Esophagus muscularis mucosa (tissue), 4 donors: ENCODE data around the gene HSPB1.
A peak's percentile ranks its signal among the peaks of the same experiment; 100 is the strongest.

ENCODE experiments used
- EP300 ChIP-seq: sonication (generic); formaldehyde crosslinking; IDR thresholded peaks from one replicate; pipeline ENCODE4 v1.6.1; 2017; ENCODE audit warnings: antibody characterized with exemption
- POLR2A ChIP-seq: fragments of 450-650 bp; IDR thresholded peaks from one replicate; pipeline ENCODE4 v1.6.1; 2017; ENCODE audit warnings: antibody characterized with exemption, moderate library complexity, mild to moderate bottlenecking, low read depth
- POLR2AphosphoS5 ChIP-seq, 2 donors: sonication (generic); formaldehyde crosslinking; IDR thresholded peaks; one replicate each; pipeline ENCODE4 v1.6.1; 2017; ENCODE audit warnings: antibody characterized with exemption in 2 of 2
- TF ChIP-seq, protein P1 (sequence below), 3 experiments: fragments of 200-600 bp in 2 of 3; fragments of 450-650 bp in 1 of 3; sonication (generic) in 2 of 3; IDR thresholded peaks; one replicate each; pipeline ENCODE4 v1.5.1; 2017 to 2019; ENCODE audit warnings: antibody characterized with exemption in 3 of 3, mild to moderate bottlenecking in 2 of 3, moderate library complexity in 1 of 3

DNA sequence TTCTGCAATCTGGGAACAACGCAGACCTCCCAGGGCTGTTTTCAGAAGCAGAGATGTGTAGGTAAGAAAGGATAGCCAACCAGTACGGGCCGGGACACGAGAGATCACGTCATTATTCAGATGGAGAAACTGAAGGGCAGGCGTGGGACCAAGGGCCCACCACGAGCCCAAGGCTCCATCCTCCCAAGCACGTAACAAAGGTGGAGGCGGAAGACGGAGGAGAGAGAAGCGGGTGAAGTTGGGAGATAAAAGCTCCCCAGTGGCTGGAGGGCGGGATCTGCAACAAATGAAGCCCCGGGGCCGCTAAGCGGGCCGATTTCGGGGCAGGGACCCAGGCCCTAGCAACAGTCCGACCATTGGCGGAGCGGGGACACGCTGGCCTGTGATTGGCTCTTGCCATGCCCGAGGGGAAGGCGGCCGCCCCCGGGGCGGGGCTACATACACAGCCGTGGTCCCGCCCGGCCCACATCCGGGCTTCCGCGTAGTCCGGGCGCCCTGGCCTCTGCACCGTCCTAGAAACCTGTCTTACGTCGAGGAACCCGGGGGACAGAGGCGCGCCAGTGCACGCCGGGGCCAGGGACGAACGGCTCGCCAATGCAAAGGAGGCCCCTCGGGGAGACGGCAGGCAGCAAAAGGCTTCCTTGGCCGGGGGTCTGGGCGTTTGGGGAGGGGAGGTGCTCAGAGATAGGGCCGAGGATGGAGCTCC is 15.5 kb downstream of the HSPB1 start:
- TF ChIP-seq, protein P1, sequence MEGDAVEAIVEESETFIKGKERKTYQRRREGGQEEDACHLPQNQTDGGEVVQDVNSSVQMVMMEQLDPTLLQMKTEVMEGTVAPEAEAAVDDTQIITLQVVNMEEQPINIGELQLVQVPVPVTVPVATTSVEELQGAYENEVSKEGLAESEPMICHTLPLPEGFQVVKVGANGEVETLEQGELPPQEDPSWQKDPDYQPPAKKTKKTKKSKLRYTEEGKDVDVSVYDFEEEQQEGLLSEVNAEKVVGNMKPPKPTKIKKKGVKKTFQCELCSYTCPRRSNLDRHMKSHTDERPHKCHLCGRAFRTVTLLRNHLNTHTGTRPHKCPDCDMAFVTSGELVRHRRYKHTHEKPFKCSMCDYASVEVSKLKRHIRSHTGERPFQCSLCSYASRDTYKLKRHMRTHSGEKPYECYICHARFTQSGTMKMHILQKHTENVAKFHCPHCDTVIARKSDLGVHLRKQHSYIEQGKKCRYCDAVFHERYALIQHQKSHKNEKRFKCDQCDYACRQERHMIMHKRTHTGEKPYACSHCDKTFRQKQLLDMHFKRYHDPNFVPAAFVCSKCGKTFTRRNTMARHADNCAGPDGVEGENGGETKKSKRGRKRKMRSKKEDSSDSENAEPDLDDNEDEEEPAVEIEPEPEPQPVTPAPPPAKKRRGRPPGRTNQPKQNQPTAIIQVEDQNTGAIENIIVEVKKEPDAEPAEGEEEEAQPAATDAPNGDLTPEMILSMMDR (IDR thresholded peaks at IDR 0.05): no peak
- peak; percentile 89 to 95 for TF ChIP-seq POLR2AphosphoS5 (IDR thresholded peaks at IDR 0.05)
- TF ChIP-seq POLR2A: peak; percentile 62
- no peak for TF ChIP-seq EP300
